Epidermal melanocyte (primary cell): ENCODE results near the gene UBE2Z.

Source experiments
- DNase-seq: peaks from one replicate; pipeline ENCODE4 v3.0.0; 2011; ENCODE audit warnings: low spot score; ENCODE audit not compliant: insufficient read length

The UBE2Z gene

DNA sequence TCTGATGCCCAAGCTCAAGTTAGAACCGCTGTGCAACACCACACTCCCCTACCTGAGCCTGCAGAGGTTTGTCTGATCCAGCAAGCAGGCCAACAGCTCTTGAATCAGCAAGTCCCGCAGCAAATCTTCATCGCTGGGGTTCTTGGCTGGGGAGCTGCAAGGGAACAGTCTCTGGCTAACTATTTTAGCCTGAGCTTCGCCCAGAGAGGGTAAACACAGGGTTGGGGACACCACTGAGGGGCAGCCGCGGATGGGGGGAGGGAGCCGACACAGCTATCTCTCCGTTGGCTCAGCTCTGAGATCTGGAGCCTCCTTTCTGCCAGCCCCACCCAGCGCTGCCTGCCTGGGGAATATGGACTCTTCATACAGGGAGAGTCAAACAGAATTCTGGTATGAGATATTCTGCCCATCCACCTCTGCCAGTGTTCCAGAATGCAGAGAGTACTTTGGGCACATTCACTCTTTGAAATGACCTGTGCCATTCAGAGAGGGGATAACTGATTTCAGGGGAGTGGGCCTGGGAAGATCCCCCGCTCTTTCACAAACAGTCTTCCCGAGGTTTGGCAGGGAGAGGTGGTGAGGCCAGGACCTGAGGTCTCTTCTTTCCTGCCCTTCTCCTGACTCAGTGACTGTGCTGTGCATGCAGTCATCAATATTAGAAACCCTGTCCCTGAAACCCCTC is 52.8 kb downstream of the UBE2Z start:
- no peak for DNase-seq

DNA sequence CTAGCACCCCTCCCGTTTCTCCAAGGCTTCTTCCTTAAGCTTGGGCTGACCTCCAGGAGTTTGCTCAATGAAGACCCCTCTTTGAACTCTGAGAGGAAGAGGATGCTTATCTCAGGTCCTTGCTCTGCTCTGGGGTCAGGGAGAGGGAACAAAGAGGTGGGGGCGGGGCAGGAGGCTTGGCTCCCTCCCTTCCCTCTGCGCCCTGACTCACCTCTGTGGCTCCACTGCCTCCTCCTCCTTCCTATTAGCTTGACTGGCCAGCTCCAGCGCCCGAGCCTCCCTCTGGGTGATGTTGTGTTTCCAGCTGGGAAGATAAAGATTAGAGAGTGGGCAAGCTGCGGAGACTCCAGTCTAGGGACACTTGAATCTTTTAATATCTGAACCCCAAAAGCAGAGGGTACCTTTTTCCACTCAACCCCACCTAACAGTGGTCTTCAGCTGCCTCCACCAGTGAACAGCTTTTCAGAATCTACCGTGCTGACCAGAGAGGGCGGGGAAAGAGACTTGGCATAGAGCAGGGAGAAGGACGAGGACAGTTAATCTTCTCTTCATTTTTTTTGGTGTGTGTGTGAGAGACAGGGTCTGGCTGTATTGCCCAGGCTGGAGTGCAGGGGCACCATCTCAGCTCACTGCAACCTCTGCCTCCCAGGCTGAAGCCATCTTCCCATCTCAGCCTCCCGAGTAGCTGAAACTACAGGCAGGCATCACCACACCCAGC is 53.5 kb downstream of the UBE2Z start:
- no peak for DNase-seq

DNA sequence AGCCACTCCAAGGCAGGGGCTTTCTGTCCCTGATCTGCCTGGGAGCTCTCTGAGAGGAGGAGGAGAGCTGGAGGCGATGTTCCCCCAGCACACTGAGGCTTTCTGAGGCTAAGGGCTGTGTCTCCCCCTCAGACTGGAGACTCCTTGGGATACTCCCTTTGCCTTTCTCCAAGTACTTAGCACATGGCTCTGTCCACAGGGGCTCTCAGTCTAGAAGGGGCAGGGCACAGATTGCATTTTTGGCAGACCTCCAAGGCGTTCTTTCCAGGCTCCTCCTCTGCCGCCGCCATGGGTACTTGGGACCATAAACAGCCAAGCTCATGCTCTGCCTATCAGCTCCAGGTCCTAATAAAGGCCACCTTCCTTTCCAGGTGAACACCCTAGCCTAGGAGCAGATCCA is 62.0 kb downstream of the UBE2Z start:
- DNase-seq, result no peak

DNA sequence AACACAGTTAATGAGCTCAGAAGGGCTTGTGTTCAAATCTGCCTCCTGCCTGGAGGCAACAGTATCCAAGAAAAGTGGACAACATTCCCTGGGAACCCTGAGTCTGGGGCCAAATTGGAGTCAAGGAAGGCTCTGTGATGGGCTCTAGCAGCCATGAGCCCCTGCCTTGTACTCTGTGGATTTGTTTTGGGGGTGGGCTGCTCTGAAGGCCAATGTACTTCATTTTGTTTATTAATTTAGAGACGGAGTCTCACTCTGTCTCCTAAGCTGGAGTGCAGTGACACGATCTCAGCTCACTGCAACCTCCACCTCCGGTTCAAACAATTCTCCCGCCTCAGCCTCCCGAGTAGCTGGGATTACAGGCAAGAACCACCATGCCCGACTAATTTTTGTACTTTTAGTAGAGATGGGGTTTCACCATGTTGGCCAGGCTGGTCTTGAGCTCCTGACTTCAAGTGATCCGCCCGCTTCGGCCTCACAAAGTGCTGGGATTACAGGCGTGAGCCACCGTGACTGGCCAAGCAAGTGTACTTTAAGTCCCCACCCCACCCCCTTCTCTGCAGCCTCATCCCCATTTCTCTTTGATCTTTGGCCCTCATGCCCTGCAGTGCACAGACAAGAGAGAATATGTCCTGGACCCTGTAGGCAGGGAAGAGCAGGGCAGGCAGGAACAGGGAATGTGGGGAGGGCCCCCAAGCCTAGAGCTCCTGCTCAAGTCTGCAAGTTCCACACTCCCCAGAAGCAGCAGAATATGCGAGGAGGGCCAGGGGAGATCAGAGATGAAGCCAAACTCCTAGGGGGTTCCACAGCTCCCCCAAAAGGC is 62.9 kb downstream of the UBE2Z start:
- no peak for DNase-seq

DNA sequence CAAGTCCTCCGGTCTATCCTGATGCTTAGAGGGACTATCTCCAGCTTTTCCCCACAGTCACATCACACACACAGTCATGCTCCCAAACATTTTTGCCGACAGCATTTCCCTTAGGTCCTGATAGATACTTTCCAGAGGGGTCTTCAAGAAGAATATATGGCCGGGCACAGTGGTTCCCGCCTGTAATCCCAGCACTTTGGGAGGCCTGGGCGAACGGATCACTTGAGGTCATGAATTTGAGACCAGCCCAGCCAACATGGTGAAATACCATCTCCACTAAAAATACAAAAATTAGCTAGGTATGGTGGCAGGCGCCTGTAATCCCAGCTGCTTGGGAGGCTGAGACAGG is 64.5 kb downstream of the UBE2Z start:
- DNase-seq, result no peak

DNA sequence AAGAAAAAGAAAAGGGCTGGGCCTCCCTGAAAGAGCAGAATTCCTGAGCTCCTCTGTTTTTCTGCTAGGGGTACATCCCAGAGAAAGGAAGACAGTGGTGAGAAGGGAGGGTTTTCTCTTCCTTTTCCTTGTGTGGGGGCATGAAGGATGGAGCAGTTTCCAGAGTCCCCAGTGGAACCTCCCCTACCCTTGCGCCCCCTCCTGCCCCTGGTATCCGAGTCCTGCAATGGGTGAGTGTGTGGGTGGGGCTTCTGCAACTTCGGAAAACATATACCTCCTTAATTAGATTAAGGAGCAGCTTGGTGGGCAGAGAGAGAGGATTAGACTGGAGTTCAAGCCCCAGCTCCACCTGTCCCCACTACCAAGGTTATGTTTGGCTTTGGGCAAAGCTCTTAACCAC is 65.6 kb downstream of the UBE2Z start:
- no peak for DNase-seq
